Myocyte (in vitro differentiated cells): ENCODE data around the gene PRKAG3. TPM values are rescaled to one million over a fixed set of nuclear protein-coding genes. Genes with fewer than 3 reads are reported as not detected.

Source experiments
- DNase-seq: peaks from one replicate; pipeline ENCODE4 v3.0.0-alpha.2; 2012; ENCODE audit warnings: low read depth
- total RNA-seq: library from RNA; depleted of rRNA; stranded (reverse); fragments of >200 nt; gene quantifications from 2 replicates; pipeline ENCODE4 v1.2.3, GENCODE V29; 2014

The PRKAG3 gene
- total RNA-seq, 1 donor from 2014 or later: 49.9 TPM

GRCh38 chr2:218815244-218815637 is 16.4 kb downstream of the PRKAG3 start:
- DNase-seq: no peak

- DNase-seq: no peak
Observed at GRCh38 chr2:218814540-218815243, 16.9 kb downstream of the PRKAG3 start.

GRCh38 chr2:218813771-218814460 is 17.7 kb downstream of the PRKAG3 start:
- no peak for DNase-seq

- no peak for DNase-seq
Observed at GRCh38 chr2:218812861-218813260, 18.7 kb downstream of the PRKAG3 start.

- no peak for DNase-seq
Observed at GRCh38 chr2:218812096-218812815, 19.3 kb downstream of the PRKAG3 start.

GRCh38 chr2:218811382-218811781 is 20.2 kb downstream of the PRKAG3 start:
- no peak for DNase-seq

GRCh38 chr2:218810256-218810655 is 21.3 kb downstream of the PRKAG3 start:
- no peak for DNase-seq

- DNase-seq: no peak
Observed at GRCh38 chr2:218809515-218809914, 22.1 kb downstream of the PRKAG3 start.

- DNase-seq: no peak
Observed at GRCh38 chr2:218807626-218808025, 24.0 kb downstream of the PRKAG3 start.

GRCh38 chr2:218806346-218806978 is 25.1 kb downstream of the PRKAG3 start:
- DNase-seq: peak; percentile 99

GRCh38 chr2:218805627-218806026 is 26.0 kb downstream of the PRKAG3 start:
- DNase-seq: peak; percentile 92

GRCh38 chr2:218804817-218805216 is 26.8 kb downstream of the PRKAG3 start:
- no peak for DNase-seq

- no peak for DNase-seq
Observed at GRCh38 chr2:218802386-218802994, 29.1 kb downstream of the PRKAG3 start.

- no peak for DNase-seq
Observed at GRCh38 chr2:218799990-218800389, 31.6 kb downstream of the PRKAG3 start.

- no peak for DNase-seq
Observed at GRCh38 chr2:218798767-218799504, 32.7 kb downstream of the PRKAG3 start.

GRCh38 chr2:218796691-218797090 is 34.9 kb downstream of the PRKAG3 start:
- no peak for DNase-seq

- DNase-seq: no peak
Observed at GRCh38 chr2:218792433-218792832, 39.2 kb downstream of the PRKAG3 start.

- DNase-seq: no peak
Observed at GRCh38 chr2:218788529-218789255, 42.9 kb downstream of the PRKAG3 start.

- no peak for DNase-seq
Observed at GRCh38 chr2:218786133-218786532, 45.5 kb downstream of the PRKAG3 start.

GRCh38 chr2:218785103-218785502 is 46.5 kb downstream of the PRKAG3 start:
- no peak for DNase-seq
